Fibroblast of villous mesenchyme (primary cell): ENCODE results near the gene RNF114. TPM values are rescaled to one million over a fixed set of nuclear protein-coding genes. Genes with fewer than 3 reads are reported as not detected.

Source experiments
- DNase-seq: peaks from one replicate; pipeline ENCODE4 v3.0.0-alpha.2; 2010; ENCODE audit warnings: low read depth
- H3K4me3 ChIP-seq: 2 replicates; pipeline ENCODE4 v1.5.1; 2011; ENCODE audit warnings: low read depth, mild to moderate bottlenecking, low read length
- CTCF ChIP-seq: IDR thresholded peaks from 2 replicates; pipeline ENCODE4 v1.5.1; 2012; ENCODE audit warnings: low read depth, mild to moderate bottlenecking, low read length; ENCODE audit not compliant: insufficient read depth
- total RNA-seq: library from RNA; depleted of rRNA; stranded (reverse); fragments of >200 nt; gene quantifications from 2 replicates; pipeline ENCODE4 v1.2.3, GENCODE V29; 2012

RNF114 gene
- total RNA-seq, 1 donor = 57.0 TPM

- TF ChIP-seq CTCF = peak; percentile 99
- no peak for DNase-seq
Observed at GRCh38 chr20:49979030-49979832, 43.0 kb downstream of the RNF114 start.

GRCh38 chr20:49980140-49981008, 44.2 kb downstream of the RNF114 start:
- no peak for DNase-seq
- H3K4me3 ChIP-seq = no peak overlapping the region
- TF ChIP-seq CTCF = no peak

More at GRCh38 chr20:49979030-49979832, 43.0 kb downstream of the RNF114 start:
- H3K4me3 ChIP-seq = peak overlapping the region; percentile 32

- DNase-seq = no peak
- no peak overlapping the region for H3K4me3 ChIP-seq
- no peak for TF ChIP-seq CTCF
Observed at GRCh38 chr20:49981218-49982071, 45.2 kb downstream of the RNF114 start.

- no peak for DNase-seq
- no peak for TF ChIP-seq CTCF
- no peak overlapping the region for H3K4me3 ChIP-seq
Observed at GRCh38 chr20:49982072-49982345, 45.8 kb downstream of the RNF114 start.

- TF ChIP-seq CTCF = peak; percentile 45
Observed at GRCh38 chr20:49982346-49983122, 46.3 kb downstream of the RNF114 start, which contains the start of gene SNAI1. Gene SNAI1, plus strand, starts transcription at chr20:49982980. Its CDS starts 80 bp downstream, at chr20:49983060.

More at GRCh38 chr20:49982346-49983122, 46.3 kb downstream of the RNF114 start, which contains the start of gene SNAI1:
- DNase-seq = peak; percentile 89
- peak within 1 kb of the TSS; percentile 86 for H3K4me3 ChIP-seq
